ENCODE measurements around the gene SLC25A42.
"Not testable (repeated sequence)": the region's sequence is repeated elsewhere in the genome, so short reads cannot be mapped to it uniquely, and the experiment has no call there.

SLC25A42 gene

GRCh38 chr19:19106938-19107337, 43.1 kb downstream of the SLC25A42 start:
- not testable (repeated sequence) for DNase-seq

- DNase-seq, result no peak
Measured at GRCh38 chr19:19107654-19108053, 43.9 kb downstream of the SLC25A42 start.

GRCh38 chr19:19109601-19110000, 45.8 kb downstream of the SLC25A42 start:
- DNase-seq, result no peak

DNA sequence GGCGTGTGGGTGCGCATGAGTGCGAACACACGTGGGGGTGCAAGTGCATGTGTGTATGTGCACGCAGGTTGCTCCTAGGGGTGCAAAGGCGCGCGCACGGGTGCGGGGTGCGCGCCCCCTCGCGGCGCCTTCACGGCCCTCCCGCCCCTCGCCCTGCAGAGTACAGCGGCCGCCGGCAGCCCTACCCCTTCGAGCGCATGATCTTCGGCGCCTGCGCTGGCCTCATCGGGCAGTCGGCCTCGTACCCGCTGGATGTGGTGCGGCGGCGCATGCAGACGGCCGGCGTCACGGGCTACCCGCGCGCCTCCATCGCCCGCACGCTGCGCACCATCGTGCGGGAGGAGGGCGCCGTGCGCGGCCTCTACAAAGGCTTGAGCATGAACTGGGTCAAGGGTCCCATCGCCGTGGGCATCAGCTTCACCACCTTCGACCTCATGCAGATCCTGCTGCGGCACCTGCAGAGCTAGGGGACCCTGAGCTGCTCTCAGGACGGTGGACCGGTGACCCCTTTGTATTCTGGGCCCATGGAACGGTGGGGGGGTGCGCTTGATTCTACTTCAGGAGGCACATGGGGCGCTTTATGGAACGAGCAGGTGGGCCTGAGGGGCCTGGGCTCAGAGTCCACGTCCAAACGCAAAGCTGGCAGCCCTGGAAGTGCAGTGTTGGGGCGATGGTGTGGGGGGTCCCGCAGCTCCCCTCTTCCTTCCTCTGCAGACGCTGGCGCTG, 46.8 kb downstream of the SLC25A42 start:
- DNase-seq, result no peak

GRCh38 chr19:19111136-19111835, 47.5 kb downstream of the SLC25A42 start:
- no peak for DNase-seq

DNA sequence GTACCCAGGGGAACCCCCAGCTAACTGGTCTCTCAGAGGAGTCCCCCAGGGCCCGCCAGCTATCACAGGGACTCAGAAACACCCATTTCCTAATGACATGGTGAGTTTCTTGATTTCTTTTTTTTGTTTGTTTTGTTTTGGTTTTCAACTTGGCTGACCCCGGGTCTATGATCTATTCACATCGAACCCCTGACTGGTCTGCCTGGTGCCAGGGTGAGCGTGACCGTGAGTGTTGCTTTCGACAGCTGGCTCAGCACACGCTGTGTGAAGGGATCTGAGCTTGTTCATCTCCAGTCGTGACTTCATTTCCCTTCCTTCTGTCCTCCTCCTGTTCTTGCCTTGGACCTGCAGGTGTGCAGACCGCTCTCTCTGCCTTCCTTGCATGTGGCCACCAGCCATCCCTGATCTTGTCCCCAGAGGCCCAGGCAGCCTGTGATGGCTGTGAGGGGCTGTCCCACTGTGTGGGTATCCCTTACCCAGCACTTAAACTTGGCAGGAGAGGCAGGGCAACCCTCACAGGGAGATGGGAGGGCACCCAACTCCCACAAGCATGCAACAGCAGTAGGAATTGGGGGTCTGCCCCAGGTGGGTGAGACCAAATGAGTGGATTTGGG, 48.3 kb downstream of the SLC25A42 start:
- no peak for DNase-seq

GRCh38 chr19:19113040-19113626, 49.3 kb downstream of the SLC25A42 start:
- DNase-seq, result no peak

GRCh38 chr19:19115954-19116353, 52.2 kb downstream of the SLC25A42 start:
- DNase-seq, result no peak

DNA sequence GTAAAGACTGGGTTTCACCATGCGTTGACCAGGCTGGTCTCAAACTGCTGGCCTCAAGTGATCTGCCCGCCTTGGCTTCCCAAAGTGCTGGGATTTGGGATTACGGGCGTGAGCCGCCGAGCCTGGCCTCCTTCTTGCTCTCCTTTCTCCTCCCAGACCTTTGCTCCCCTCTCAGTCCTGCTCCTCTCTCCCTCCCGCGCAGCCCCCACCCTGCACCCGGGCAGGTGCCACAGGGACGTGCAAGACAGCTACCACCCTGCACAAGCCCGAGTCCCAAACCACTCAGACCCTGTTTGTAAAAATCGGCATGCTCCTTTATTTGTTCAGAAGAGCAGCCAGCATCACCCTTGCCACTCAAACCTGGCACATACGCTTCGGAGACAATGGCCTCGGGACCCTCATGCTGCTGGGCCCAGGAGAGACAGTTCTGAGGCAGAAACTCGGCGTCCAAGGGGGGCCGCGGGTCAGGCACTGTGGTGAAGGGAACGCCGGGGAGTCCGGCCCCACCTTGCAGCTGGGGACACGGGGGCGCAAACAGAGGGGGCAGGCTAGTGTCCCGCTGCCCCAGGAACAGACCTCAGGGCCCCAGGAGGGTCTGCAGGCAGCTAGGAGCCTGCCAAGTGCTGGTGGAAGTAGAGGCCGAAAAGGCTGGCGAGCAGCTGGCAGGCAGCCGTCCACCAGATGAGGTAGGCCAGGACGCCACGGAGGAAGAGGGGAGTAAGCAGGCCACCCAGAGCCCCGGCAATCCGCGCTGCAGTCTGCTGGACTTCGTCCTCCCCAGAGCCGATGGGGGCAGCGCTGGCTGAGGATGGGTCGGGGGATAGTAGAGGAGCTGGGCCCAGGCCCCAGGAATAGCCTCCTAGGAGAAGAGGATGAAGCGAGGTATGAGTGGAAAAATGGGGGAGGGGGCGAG, 55.8 kb downstream of the SLC25A42 start:
- DNase-seq, result no peak

- peak; percentile 81 for DNase-seq
Measured at GRCh38 chr19:19120308-19121231, 56.8 kb downstream of the SLC25A42 start.

- no peak for DNase-seq
Measured at GRCh38 chr19:19121371-19121770, 57.6 kb downstream of the SLC25A42 start.

GRCh38 chr19:19122902-19123301, 59.1 kb downstream of the SLC25A42 start:
- DNase-seq, result no peak

DNA sequence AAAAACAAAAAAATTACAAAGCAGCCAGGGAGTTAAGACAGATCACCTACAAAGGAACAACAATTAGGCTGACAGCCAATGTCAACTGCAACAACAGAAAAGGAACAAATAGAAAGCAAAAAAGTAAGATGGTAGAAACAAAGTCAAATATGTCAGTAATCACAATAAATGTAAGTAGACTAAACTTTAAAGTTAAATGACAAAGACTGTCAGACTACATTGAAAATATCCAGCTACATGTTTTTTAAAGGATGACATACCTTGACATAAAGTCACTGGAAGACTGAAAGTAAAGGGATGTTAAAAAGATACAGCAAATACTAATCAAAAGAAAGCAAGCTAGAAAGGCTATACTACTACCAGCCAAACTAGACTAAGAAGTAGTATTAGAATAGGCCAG, 59.6 kb downstream of the SLC25A42 start:
- no peak for DNase-seq

GRCh38 chr19:19126102-19126501, 62.3 kb downstream of the SLC25A42 start:
- no peak for DNase-seq

- DNase-seq, result no peak
Measured at GRCh38 chr19:19131989-19132388, 68.2 kb downstream of the SLC25A42 start.

- DNase-seq, result no peak
Measured at GRCh38 chr19:19132912-19133311, 69.1 kb downstream of the SLC25A42 start.

GRCh38 chr19:19133985-19134384, 70.2 kb downstream of the SLC25A42 start:
- no peak for DNase-seq

- peak; percentile 78 for DNase-seq
Measured at GRCh38 chr19:19134687-19135158, 70.9 kb downstream of the SLC25A42 start.

DNA sequence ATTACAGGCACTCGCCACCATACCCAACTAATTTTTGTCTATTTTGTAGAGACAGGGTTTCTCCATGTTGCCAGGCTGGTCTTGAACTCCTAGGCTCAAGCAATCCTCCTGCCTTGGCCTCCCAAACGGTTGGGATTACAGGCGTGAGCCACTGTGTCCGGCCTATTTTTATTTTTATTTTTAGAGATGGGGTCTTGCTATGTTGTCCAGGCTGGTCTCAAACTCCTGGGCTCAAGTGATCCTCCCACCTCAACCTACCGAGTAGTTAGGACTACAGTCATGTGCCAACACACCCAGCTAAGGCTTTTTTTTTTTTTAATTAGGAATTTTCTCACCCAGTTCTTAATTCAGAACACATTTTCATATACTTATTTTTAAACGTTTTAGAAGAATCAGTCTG, 71.9 kb downstream of the SLC25A42 start:
- DNase-seq, result not testable (repeated sequence)

DNA sequence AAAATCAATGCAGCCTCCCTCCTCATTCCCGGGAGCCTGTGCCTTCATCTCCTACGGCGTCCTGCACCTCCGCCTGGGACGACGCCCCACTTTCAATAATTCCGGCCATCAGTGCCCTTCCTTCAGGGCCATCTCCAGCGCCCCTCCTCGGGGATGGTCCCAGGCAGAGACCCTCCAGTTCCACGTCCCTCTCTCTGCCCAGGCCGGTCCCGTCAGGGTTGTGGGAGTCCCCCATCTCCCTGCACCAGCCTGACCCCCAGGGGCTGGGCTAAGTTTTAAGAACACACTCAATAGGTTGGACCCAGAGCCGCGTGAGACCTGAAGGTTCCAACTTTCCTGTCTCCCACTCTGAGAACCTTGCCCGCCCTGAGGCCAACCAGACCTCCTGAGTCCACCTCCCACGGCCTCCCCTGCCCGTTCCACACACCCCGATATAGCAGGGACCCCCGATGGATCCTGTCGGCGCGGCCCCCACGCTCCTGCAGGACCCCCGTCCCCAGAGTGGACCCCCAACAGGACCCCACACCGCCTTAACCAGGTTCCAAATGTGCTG, 73.8 kb downstream of the SLC25A42 start:
- DNase-seq, result no peak
